GM20000 (cell line): ENCODE measurements around the gene ERBB4.

Source experiments
- DNase-seq: peaks from one replicate; pipeline ENCODE4 v3.0.0; 2012; ENCODE audit warnings: low spot score
- TF ChIP-seq, protein P1 (sequence below): IDR thresholded peaks from 2 replicates; pipeline ENCODE4 v1.5.1; 2012; ENCODE audit warnings: mild to moderate bottlenecking, control low read depth; ENCODE audit errors: extremely low read depth, missing control alignments

ERBB4 gene

DNA sequence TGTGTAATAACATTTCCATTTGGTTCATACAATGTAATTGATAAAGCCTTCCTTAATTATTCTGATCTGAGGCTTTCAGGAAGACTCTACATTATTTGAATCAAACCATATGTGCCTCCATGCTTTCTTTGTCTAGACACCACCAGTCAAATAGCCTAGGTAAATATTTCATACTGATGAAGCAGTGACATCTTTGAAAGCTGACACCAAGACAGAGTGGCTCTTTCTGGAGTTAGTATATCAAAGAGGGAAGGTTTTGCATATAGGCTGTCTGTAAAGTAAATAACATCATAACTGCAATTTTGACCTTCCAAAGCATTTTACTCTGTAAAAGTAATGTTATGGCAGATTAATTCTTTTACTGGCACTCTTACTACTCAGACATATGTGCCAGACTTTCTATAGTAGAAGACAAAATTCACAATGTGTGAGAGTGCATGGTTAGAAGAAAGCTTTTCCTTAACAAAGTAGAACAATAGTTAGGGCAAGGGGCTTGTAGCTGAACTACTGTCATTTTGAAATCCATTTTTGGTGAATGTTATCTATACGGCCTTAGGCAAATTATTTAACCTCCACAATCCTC, 177.3 kb downstream of the ERBB4 start:
- TF ChIP-seq, protein P1, sequence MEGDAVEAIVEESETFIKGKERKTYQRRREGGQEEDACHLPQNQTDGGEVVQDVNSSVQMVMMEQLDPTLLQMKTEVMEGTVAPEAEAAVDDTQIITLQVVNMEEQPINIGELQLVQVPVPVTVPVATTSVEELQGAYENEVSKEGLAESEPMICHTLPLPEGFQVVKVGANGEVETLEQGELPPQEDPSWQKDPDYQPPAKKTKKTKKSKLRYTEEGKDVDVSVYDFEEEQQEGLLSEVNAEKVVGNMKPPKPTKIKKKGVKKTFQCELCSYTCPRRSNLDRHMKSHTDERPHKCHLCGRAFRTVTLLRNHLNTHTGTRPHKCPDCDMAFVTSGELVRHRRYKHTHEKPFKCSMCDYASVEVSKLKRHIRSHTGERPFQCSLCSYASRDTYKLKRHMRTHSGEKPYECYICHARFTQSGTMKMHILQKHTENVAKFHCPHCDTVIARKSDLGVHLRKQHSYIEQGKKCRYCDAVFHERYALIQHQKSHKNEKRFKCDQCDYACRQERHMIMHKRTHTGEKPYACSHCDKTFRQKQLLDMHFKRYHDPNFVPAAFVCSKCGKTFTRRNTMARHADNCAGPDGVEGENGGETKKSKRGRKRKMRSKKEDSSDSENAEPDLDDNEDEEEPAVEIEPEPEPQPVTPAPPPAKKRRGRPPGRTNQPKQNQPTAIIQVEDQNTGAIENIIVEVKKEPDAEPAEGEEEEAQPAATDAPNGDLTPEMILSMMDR: no peak
- DNase-seq: no peak

DNA sequence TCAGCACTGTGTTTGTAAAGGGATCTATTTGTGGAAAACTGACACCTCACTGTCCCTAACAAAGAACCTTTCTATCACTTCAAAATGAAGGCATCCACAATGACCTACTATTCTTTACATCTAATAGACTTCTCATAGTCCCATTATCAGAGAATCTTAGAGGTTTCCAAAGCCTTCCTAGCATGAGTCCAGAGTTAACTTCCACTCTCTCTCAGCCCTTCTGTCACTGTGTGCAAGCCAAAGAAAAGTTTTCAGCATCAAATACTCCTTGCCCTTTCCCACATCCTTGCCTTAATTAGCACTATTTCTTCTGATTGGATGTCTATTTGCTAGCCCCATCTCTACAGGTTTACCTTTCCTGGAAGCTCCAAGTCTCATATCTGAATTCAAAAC, 178.5 kb downstream of the ERBB4 start:
- DNase-seq: no peak
- TF ChIP-seq, protein P1: no peak

DNA sequence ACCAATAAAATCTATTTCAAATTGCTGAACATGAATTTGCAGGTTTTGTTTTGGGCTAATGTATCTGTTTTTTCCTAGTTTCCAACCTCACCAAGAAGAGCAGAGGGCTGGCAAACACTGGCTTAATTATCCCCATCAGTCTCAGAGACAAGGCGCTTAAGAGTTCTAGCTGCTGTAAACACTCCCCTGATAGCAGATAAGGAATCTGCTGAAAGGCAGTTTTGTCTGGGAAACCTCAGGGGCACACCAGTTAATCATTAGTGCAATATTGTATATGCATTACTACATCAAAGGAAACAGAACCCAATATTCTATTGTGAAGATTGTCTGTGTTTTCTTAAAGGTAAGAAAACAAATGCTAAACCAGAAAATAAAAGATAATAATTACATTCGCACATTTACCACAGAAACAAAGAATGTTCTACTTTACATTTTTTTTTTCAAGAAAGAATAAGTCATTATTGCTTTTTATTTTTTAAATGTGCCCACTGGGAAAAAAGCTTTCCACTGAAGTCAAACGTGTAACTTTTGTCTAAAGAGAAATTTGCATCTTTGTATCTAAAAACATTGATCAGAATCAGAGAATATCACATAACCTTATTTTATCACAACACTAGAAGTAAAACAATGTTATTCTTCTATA, 179.1 kb downstream of the ERBB4 start:
- no peak for DNase-seq
- TF ChIP-seq, protein P1: no peak

DNA sequence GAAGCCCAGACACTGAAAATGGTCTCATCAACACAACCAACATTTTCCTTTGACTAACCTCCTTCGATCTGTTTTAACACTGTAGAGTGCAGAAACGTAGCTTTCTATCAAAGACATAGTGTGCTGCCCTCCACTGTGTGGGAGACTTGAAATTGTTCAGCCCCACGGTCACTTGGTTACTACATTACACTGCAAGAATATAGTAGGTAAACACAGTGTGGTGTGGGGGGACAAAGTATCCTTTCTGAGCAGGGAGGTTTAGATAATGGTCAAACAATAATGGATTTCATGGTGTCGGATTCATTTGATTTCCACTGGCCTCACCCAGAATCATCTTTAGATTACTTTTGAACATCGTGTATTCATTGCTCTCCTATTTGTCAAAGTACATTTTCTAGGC, 181.0 kb downstream of the ERBB4 start:
- DNase-seq: no peak
- TF ChIP-seq, protein P1: no peak

DNA sequence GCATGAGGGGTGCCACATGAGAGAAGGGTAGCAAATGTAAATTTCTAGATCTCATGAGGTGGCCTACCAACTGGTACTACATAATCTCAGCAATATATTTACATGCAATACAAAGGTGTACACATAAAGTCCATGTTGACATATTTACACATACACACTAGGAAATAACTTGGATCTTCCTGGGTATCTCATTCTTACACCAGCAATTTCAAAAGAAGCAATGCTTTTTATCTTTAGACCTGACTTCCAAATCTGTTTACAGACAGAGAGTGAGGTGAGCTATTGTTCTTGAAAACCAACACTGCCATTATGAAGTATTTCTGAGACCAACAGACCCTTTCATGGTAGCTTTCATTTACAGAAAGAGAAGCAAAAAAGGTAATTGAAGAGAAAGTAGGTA, 184.2 kb downstream of the ERBB4 start:
- no peak for DNase-seq
- TF ChIP-seq, protein P1: no peak

DNA sequence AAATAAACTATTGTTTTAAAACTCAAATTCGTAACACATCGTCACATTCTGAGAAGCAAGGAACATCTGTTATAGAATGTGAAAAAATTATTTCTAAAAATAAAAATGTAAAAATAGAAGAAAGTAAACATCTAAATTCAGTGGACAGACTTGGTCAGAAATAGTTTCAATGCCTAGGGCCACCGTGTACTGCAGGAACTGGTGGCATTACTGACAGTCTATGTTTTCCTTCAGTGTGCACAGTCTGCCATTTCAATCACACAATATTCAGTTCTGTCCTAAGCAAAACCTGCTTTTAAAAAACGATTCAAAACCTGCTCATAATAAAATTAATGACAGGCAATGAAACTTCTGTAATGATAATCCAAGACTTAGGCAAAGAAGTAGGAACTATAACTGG, 190.1 kb downstream of the ERBB4 start:
- TF ChIP-seq, protein P1: no peak
- DNase-seq: no peak

DNA sequence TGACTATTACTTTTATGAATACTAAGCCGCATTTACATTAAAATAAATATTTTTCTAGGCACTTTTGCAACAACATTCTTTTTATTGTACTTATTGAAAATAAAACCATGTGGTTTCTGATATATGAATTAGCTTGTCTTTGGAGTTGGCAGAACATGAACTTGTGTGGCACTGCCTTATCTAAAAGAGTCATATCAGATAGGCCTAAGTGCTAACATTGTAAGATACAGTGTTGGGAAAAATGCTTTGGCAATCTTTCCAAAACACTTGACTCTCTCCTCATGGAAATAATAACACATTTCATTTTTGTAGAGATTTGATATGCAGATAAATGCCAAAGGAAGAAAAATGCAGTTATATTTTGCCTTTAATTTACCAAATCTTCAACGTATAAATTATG, 191.7 kb downstream of the ERBB4 start:
- TF ChIP-seq, protein P1: no peak

More for the DNA sequence above, 191.7 kb downstream of the ERBB4 start:
- DNase-seq: no peak
